ENCODE measurements around the gene HECTD4. TPM values are rescaled to one million over a fixed set of nuclear protein-coding genes. Genes with fewer than 3 reads are reported as not detected.

Gene HECTD4
- total RNA-seq, 1 experiment from 2014 or later, result 51.3 TPM

- Histone ChIP-seq H3K4me3 (ENCODE audit: low read depth in 2 of 2, low read length in 2 of 2) (no peak overlapping the region), H3K9me3 (ENCODE audit: control insufficient read depth, insufficient read depth, low read depth, low read length) (no peaks in the 10 kb centered on the region), H3K27ac (ENCODE audit: low read length) (no peak overlapping the region), H3K4me1 (ENCODE audit: control insufficient read depth, insufficient read depth, low read length) (peaks cover 27% of the 10 kb centered on the region), H3K36me3 (ENCODE audit: control insufficient read depth, insufficient read depth, low read length) (no peaks in the 10 kb centered on the region), H3K27me3 (ENCODE audit: control insufficient read depth, insufficient read depth, low read length) (no peaks in the 10 kb centered on the region)
- in situ Hi-C loops (cut with HindIII; ENCODE audit: low pct_unique_long_range_greater_than_20kb, low sequenced_read_pairs), result no loop called here
- intact Hi-C loops (cut with micrococcal nuclease; ENCODE audit: unreplicated experiment), result no loop called here
- no peak for DNase-seq (ENCODE audit: low read depth, low spot score)
- no TSS peak for BruUV-seq (replicated peaks)
- ChIA-PET CTCF (no interaction called here), POLR2A (no interaction called here)
- ATAC-seq, result no peak
- TF ChIP-seq TCF7L2 (IDR thresholded peaks at IDR 0.05; ENCODE audit: low read depth, low read length), result no peak
These were observed 39.6 kb downstream of the HECTD4 start for GRCh38 chr12:112342587-112342986.

GRCh38 chr12:112341046-112341825, 41.0 kb downstream of the HECTD4 start:
- Histone ChIP-seq H3K27me3 (ENCODE audit: control insufficient read depth, insufficient read depth, low read length) (no peaks in the 10 kb centered on the region), H3K4me3 (ENCODE audit: low read depth in 2 of 2, low read length in 2 of 2) (no peak overlapping the region), H3K27ac (ENCODE audit: low read length) (no peak overlapping the region), H3K36me3 (ENCODE audit: control insufficient read depth, insufficient read depth, low read length) (no peaks in the 10 kb centered on the region), H3K9me3 (ENCODE audit: control insufficient read depth, insufficient read depth, low read depth, low read length) (no peaks in the 10 kb centered on the region), H3K4me1 (ENCODE audit: control insufficient read depth, insufficient read depth, low read length) (peaks cover 27% of the 10 kb centered on the region)
- no TSS peak for BruUV-seq (replicated peaks)
- ChIA-PET CTCF (no interaction called here), POLR2A (no interaction called here)
- no peak for TF ChIP-seq REST (IDR thresholded peaks at IDR 0.05; ENCODE audit: insufficient read depth in 1 of 2, low read depth in 2 of 2, low read length in 1 of 2)
- no peak for TF ChIP-seq POLR2AphosphoS5 (IDR thresholded peaks at IDR 0.05; ENCODE audit: low read depth, low read length)
- no peak for TF ChIP-seq CTCF (IDR thresholded peaks at IDR 0.05)
- no peak for TF ChIP-seq TCF7L2 (IDR thresholded peaks at IDR 0.05; ENCODE audit: low read depth, low read length)
- no peak for TF ChIP-seq SIN3A (IDR thresholded peaks at IDR 0.05; ENCODE audit: borderline replicate concordance, insufficient read depth, low read depth, low read length)
- in situ Hi-C loops (cut with HindIII; ENCODE audit: low pct_unique_long_range_greater_than_20kb, low sequenced_read_pairs), result no loop called here
- ATAC-seq, result peak; percentile 48; the same call in 1 of the 2 replicates
- DNase-seq (ENCODE audit: low read depth, low spot score), result no peak
- intact Hi-C loops (cut with micrococcal nuclease; ENCODE audit: unreplicated experiment), result no loop called here

- no TSS peak for BruUV-seq (replicated peaks)
- peak; percentile 33; the same call in 1 of the 2 replicates for ATAC-seq
- H3K36me3 ChIP-seq (ENCODE audit: control insufficient read depth, insufficient read depth, low read length), result no peaks in the 10 kb centered on the region
- H3K27ac ChIP-seq (ENCODE audit: low read length), result no peak overlapping the region
- no peak overlapping the region for H3K4me3 ChIP-seq (ENCODE audit: low read depth in 2 of 2, low read length in 2 of 2)
- H3K27me3 ChIP-seq (ENCODE audit: control insufficient read depth, insufficient read depth, low read length), result no peaks in the 10 kb centered on the region
- H3K4me1 ChIP-seq (ENCODE audit: control insufficient read depth, insufficient read depth, low read length), result peaks cover 27% of the 10 kb centered on the region
- H3K9me3 ChIP-seq (ENCODE audit: control insufficient read depth, insufficient read depth, low read depth, low read length), result no peaks in the 10 kb centered on the region
- POLR2A ChIA-PET, result no interaction called here
- in situ Hi-C loops (cut with HindIII; ENCODE audit: low pct_unique_long_range_greater_than_20kb, low sequenced_read_pairs), result no loop called here
- intact Hi-C loops (cut with micrococcal nuclease; ENCODE audit: unreplicated experiment), result no loop called here
- no peak for DNase-seq (ENCODE audit: low read depth, low spot score)
- CTCF ChIA-PET, result no interaction called here
- TF ChIP-seq REST (IDR thresholded peaks at IDR 0.05; ENCODE audit: insufficient read depth in 1 of 2, low read depth in 2 of 2, low read length in 1 of 2) (no peak), CTCF (IDR thresholded peaks at IDR 0.05) (peak; percentile 2; the same call in 1 of the 2 replicates)
These were observed 42.0 kb downstream of the HECTD4 start for GRCh38 chr12:112340230-112340629.

Data from Panc1 (cell line).